ENCODE data around the gene ITPR1. TPM values are rescaled to one million over a fixed set of nuclear protein-coding genes. Genes with fewer than 3 reads are reported as not detected.

ITPR1 gene
- total RNA-seq, 2 donors from 2014 or later = 29.3 to 29.8 TPM

DNA sequence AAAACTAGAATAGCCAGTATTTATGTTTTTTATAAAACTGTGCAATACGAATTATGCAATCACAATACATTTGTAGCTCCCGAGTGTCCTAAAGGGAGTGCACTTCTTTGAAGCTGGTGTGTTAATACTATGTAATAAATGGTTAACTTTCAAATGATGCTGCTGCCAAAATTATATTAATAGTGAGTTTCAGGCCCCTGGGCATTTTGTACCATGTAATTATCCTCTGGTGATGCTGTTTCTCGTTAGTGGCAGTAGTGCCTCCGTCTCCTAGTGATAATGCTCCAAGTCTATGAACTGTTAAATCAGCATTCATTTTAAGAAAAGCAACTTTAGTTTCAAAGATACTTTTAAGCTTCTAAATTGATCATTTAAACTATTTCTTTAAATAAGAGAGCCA lies 353.4 kb downstream of the ITPR1 start:
- Histone ChIP-seq H3K9me3 (no peaks in the 10 kb centered on the region), H3K4me1 (peaks cover 10% of the 10 kb centered on the region), H3K4me3 (no peak overlapping the region), H3K36me3 (replicated peaks in 1 of 2; ENCODE audit: insufficient read depth in 1 of 2, low read depth in 2 of 2) (no peaks in the 10 kb centered on the region), H3K27ac (no peak overlapping the region), H3K27me3 (no peaks in the 10 kb centered on the region)
- intact Hi-C loops (cut with DNase I) = no loop called here
- TF ChIP-seq CTCF (IDR thresholded peaks at IDR 0.05) = no peak
- TF ChIP-seq POLR2A (IDR thresholded peaks at IDR 0.05) = no peak
- whole genome bisulfite sequencing, 2 donors = 90 to 95% methylated on average over 4 of the region's 4 CpGs
- ATAC-seq (no peak), DNase-seq (no peak)

DNA sequence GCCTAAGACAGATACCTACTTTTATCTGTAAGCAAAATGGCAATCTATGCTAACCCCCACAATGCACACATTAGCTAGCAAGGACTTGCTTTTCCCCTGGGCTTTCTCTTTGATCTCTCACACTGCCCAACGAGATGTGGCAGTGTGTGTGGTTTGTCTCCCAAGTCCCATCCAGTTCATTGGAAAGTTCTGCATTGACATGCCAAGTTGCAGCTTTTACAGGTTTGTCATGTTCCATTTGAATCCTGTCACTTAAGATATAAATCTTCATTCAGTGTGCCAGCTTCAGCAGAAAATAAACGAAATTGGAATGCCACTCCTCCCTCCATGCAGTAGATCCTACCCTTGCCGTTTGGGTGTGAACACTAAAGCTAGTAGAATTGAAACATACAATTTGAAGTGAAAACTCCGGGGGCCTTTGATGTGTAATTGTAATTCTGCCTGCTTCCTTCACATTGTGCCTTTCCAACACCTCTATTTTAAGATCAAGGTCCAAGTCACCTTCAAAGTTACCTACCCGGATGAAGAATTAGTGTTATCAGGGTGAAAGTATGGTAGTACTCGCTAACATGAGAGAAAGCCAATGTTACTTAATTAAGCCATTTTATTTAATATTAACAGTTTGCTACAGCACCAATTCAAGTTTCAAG lies 355.2 kb downstream of the ITPR1 start:
- no peak overlapping the region for H3K27ac ChIP-seq
- no peak for ATAC-seq

DNA sequence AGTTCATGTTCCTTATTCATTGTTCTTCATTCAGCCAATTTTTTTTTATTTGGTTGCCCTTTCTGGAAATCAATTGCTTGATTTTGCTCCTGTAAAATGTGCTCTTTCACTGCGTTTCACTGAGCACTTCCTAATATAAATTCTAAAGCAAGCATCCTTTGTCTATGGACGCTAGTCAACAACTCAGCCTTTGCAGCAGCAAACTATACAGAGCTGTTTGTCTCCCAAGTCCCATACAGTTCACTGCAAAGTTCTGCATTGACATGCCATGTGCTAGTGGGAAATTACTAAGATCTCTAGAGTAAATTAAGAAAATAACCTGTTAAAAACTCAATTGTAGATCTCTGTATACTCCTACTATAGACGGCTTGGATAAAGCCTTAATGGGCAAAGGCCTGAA lies 356.0 kb downstream of the ITPR1 start:
- WGBS, 2 donors = 86 to 91% methylated on average over 3 of the region's 3 CpGs

More for the DNA sequence above, 355.2 kb downstream of the ITPR1 start:
- TF ChIP-seq CTCF (IDR thresholded peaks at IDR 0.05) = no peak
- TF ChIP-seq POLR2A (IDR thresholded peaks at IDR 0.05) = no peak
- intact Hi-C loops (cut with DNase I) = no loop called here
- Histone ChIP-seq H3K27me3 (no peaks in the 10 kb centered on the region), H3K4me1 (peaks cover 10% of the 10 kb centered on the region), H3K36me3 (replicated peaks in 1 of 2; ENCODE audit: insufficient read depth in 1 of 2, low read depth in 2 of 2) (no peaks in the 10 kb centered on the region), H3K9me3 (no peaks in the 10 kb centered on the region), H3K4me3 (no peak overlapping the region)
- no peak for DNase-seq
- WGBS, 2 donors = 35 to 43% methylated on average over 6 of the region's 6 CpGs

GRCh38 chr3:4849739-4850138 lies 356.6 kb downstream of the ITPR1 start:
- ATAC-seq (no peak), DNase-seq (no peak)
- H3K4me3 ChIP-seq = no peak overlapping the region
- TF ChIP-seq CTCF (IDR thresholded peaks at IDR 0.05) (no peak), POLR2A (IDR thresholded peaks at IDR 0.05) (no peak)
- no peaks in the 10 kb centered on the region for H3K36me3 ChIP-seq (replicated peaks in 1 of 2; ENCODE audit: insufficient read depth in 1 of 2, low read depth in 2 of 2)
- no peak overlapping the region for H3K27ac ChIP-seq
- H3K9me3 ChIP-seq = no peaks in the 10 kb centered on the region
- H3K4me1 ChIP-seq = peaks cover 10% of the 10 kb centered on the region
- no peaks in the 10 kb centered on the region for H3K27me3 ChIP-seq
- intact Hi-C loops (cut with DNase I) = no loop called here

More for the DNA sequence above, 356.0 kb downstream of the ITPR1 start:
- Histone ChIP-seq H3K27ac (no peak overlapping the region), H3K36me3 (replicated peaks in 1 of 2; ENCODE audit: insufficient read depth in 1 of 2, low read depth in 2 of 2) (no peaks in the 10 kb centered on the region), H3K27me3 (no peaks in the 10 kb centered on the region), H3K4me3 (no peak overlapping the region), H3K9me3 (no peaks in the 10 kb centered on the region), H3K4me1 (peaks cover 10% of the 10 kb centered on the region)
- intact Hi-C loops (cut with DNase I) = no loop called here
- TF ChIP-seq POLR2A (IDR thresholded peaks at IDR 0.05) (no peak), CTCF (IDR thresholded peaks at IDR 0.05) (no peak)
- no peak for DNase-seq
- ATAC-seq = no peak
